OCI-LY1 (cell line): Measurements from ENCODE around the gene LAMTOR5.

Experiments used
- H2AFZ ChIP-seq: fragments of 200-600 bp; sonication (generic), shearing (Covaris generic); 2 replicates; pipeline ENCODE4 v1.6.0; 2014; ENCODE audit warnings: antibody characterized with exemption, mild to moderate bottlenecking, low read length
- H3F3A ChIP-seq: fragments of 200-600 bp; sonication (generic), shearing (Covaris generic); 2 replicates; pipeline ENCODE4 v1.6.0; 2014; ENCODE audit warnings: mild to moderate bottlenecking, antibody characterized with exemption, low read length, moderate library complexity; ENCODE audit not compliant: insufficient read depth
- H3K27ac ChIP-seq: fragments of 200-600 bp; sonication (generic); 2 replicates; pipeline ENCODE4 v1.5.1; 2014; ENCODE audit warnings: low read length, mixed run types, mild to moderate bottlenecking, low read depth; ENCODE audit not compliant: poor library complexity, severe bottlenecking
- H3K27me3 ChIP-seq: fragments of 200-600 bp; sonication (generic); 2 replicates; pipeline ENCODE4 v1.6.0; 2014; ENCODE audit warnings: antibody characterized with exemption, mild to moderate bottlenecking, low read length, moderate library complexity; ENCODE audit not compliant: insufficient read depth
- H3K36me3 ChIP-seq: fragments of 200-600 bp; sonication (generic); 2 replicates; pipeline ENCODE4 v1.6.1; 2014; ENCODE audit warnings: mild to moderate bottlenecking, antibody characterized with exemption, low read length, moderate library complexity, mixed read lengths; ENCODE audit not compliant: insufficient read depth
- H3K4me1 ChIP-seq: fragments of 200-600 bp; sonication (generic); 2 replicates; pipeline ENCODE4 v1.5.1; 2014; ENCODE audit warnings: mild to moderate bottlenecking, low read length, moderate library complexity; ENCODE audit not compliant: insufficient read depth, severe bottlenecking
- H3K4me2 ChIP-seq: fragments of 200-600 bp; sonication (generic), shearing (Covaris generic); 2 replicates; pipeline ENCODE4 v1.6.1; 2014; ENCODE audit warnings: low read length
- H3K4me3 ChIP-seq: fragments of 200-600 bp; sonication (generic); 2 replicates; pipeline ENCODE4 v1.5.1; 2014; ENCODE audit warnings: low read length, low read depth, mild to moderate bottlenecking, mixed read lengths; ENCODE audit not compliant: poor library complexity, severe bottlenecking
- H3K79me2 ChIP-seq: fragments of 200-600 bp; shearing (Covaris generic); 2 replicates; pipeline ENCODE4 v1.6.1; 2016; ENCODE audit warnings: mixed run types, low read length, mixed read lengths; ENCODE audit not compliant: insufficient read depth
- H3K9ac ChIP-seq: fragments of 200-600 bp; sonication (generic), shearing (Covaris generic); 2 replicates; pipeline ENCODE4 v1.6.1; 2014; ENCODE audit warnings: mild to moderate bottlenecking, low read length, mixed read lengths
- H3K9me2 ChIP-seq: fragments of 200-600 bp; sonication (generic), shearing (Covaris generic); 2 replicates; pipeline ENCODE4 v1.6.1; 2014; ENCODE audit warnings: low read depth, mild to moderate bottlenecking, low read length, mixed read lengths
- H3K9me3 ChIP-seq: fragments of 200-600 bp; shearing (Covaris generic); 2 replicates; pipeline ENCODE4 v1.6.1; 2014; ENCODE audit warnings: low read length, mixed read lengths
- H4K20me1 ChIP-seq: fragments of 200-600 bp; sonication (generic), shearing (Covaris generic); 2 replicates; pipeline ENCODE4 v1.6.0; 2016; ENCODE audit warnings: mild to moderate bottlenecking, low read length; ENCODE audit not compliant: insufficient read depth
- CTCF ChIP-seq: fragments of 200-600 bp; sonication (generic), shearing (Covaris generic); IDR thresholded peaks from 2 replicates; pipeline ENCODE4 v1.5.1; 2017; ENCODE audit warnings: mild to moderate bottlenecking, antibody characterized with exemption, low read length, moderate library complexity, mixed read lengths
- EZH2 ChIP-seq: fragments of 200-600 bp; sonication (generic), shearing (Covaris generic); IDR thresholded peaks from 2 replicates; pipeline ENCODE4 v1.8.0; 2017; ENCODE audit warnings: borderline replicate concordance, mixed run types, mild to moderate bottlenecking, antibody characterized with exemption, low read length, moderate library complexity, mixed read lengths

The LAMTOR5 gene

GRCh38 chr1:110425612-110426152, 18.2 kb upstream of the LAMTOR5 start:
- Histone ChIP-seq H3K4me3 (no peak overlapping the region), H2AFZ (no peak overlapping the region)

GRCh38 chr1:110424699-110425611, 17.5 kb upstream of the LAMTOR5 start:
- no peak overlapping the region for H3K4me3 ChIP-seq
- no peak overlapping the region for H3K4me2 ChIP-seq

More at GRCh38 chr1:110425612-110426152, 18.2 kb upstream of the LAMTOR5 start:
- no peak for TF ChIP-seq EZH2
- TF ChIP-seq CTCF: no peak
- no peaks in the 10 kb centered on the region for H3K4me1 ChIP-seq
- H3K27me3 ChIP-seq: peaks cover 14% of the 10 kb centered on the region
- H3F3A ChIP-seq: no peaks in the 10 kb centered on the region
- H3K27ac ChIP-seq: no peak overlapping the region
- H3K4me2 ChIP-seq: no peak overlapping the region
- no peaks in the 10 kb centered on the region for H3K9me2 ChIP-seq
- no peaks in the 10 kb centered on the region for H4K20me1 ChIP-seq
- no peaks in the 10 kb centered on the region for H3K79me2 ChIP-seq
- H3K36me3 ChIP-seq: no peaks in the 10 kb centered on the region; the same call in 1 of the 2 replicates
- H3K9me3 ChIP-seq: peaks cover 5% of the 10 kb centered on the region; the same call in 1 of the 2 replicates
- no peak overlapping the region for H3K9ac ChIP-seq

More at GRCh38 chr1:110424699-110425611, 17.5 kb upstream of the LAMTOR5 start:
- no peaks in the 10 kb centered on the region for H4K20me1 ChIP-seq
- H3K9me3 ChIP-seq: peaks cover 5% of the 10 kb centered on the region; the same call in 1 of the 2 replicates
- no peak for TF ChIP-seq CTCF
- TF ChIP-seq EZH2: no peak
- no peaks in the 10 kb centered on the region for H3F3A ChIP-seq
- H3K79me2 ChIP-seq: no peaks in the 10 kb centered on the region
- H2AFZ ChIP-seq: no peak overlapping the region
- H3K36me3 ChIP-seq: no peaks in the 10 kb centered on the region; the same call in 1 of the 2 replicates
- no peaks in the 10 kb centered on the region for H3K4me1 ChIP-seq
- no peaks in the 10 kb centered on the region for H3K9me2 ChIP-seq
- no peak overlapping the region for H3K27ac ChIP-seq
- peaks cover 14% of the 10 kb centered on the region for H3K27me3 ChIP-seq
- H3K9ac ChIP-seq: no peak overlapping the region
